ENCODE results near the gene NUP37. TPM values are rescaled to one million over a fixed set of nuclear protein-coding genes. Genes with fewer than 3 reads are reported as not detected.
A peak's percentile ranks its signal among the peaks of the same experiment; 100 is the strongest.
"Not testable (repeated sequence)": the region's sequence is repeated elsewhere in the genome, so short reads cannot be mapped to it uniquely, and the experiment has no call there.

NUP37 gene, protein sequence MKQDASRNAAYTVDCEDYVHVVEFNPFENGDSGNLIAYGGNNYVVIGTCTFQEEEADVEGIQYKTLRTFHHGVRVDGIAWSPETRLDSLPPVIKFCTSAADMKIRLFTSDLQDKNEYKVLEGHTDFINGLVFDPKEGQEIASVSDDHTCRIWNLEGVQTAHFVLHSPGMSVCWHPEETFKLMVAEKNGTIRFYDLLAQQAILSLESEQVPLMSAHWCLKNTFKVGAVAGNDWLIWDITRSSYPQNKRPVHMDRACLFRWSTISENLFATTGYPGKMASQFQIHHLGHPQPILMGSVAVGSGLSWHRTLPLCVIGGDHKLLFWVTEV
- 42.6 and 62.5 TPM in 2 replicates for polyA plus RNA-seq (2011; rRNA removed)
- 9.3 and 24.4 TPM in 2 replicates for polyA minus RNA-seq (2011; rRNA and poly(A)+ RNA removed)

DNA sequence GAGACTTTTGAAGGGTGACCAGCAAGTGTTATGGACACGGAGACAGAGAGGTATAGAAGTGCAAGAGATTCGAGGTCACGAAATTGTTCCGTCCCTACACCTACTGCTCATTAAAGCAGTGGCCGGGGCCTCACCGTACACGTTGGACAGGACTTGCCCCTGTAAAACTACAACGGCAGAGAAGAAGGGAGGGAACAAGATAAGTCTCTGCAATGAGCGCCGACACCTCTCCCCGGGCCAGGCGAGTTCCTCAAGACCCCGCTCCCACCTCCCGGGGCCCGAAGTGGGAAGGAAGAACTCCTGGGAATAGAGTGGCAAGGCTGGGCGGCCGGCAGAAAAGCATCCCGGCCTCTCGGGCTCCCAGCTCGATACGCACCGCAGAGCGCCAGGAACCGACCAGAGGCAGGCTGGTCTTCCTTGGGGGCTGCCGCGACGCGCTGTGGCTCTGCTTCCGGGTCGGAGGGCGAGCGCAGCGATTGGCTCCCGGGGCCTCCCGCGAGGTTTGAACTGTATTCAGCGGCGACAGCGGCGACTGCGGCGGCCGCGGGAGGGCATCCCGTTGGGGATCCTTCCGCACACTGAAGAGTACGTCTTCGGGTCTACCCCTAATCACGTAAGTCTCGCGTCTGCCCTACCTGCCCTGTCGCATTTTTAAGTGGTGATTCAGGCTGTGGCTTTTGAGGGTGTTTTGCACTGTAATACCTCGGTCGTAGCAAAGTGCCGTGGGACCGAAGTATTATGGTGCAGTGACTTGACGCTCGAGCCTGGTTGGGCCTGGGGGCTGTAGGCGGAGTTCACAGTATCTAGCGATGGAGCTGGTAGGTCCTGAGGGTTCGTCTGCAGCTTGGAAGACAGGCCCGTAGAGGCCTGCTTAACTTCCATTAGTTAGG, at the start of gene NUP37, which contains the start of gene PARPBP:
Gene NUP37, minus strand, starts transcription at position 441 of the 890 bp plus-strand sequence. CDS start 1,596 bp downstream, outside the sequence.
Gene PARPBP, plus strand, starts transcription at position 510 of the 890 bp plus-strand sequence. CDS start 3,706 bp downstream, outside the sequence.
- CTCF ChIA-PET, result no interaction called here
- POLR2A ChIA-PET, result interaction anchor here (0.6 kb wide), 1 partner anchor 23 kb away, joined by 5 read pairs; no protein-coding TSS in a partner anchor
- peak within 1 kb of the TSS; percentile 79 for H3K27ac ChIP-seq (ENCODE audit: low read depth, low read length)
- H3K27me3 ChIP-seq (ENCODE audit: control insufficient read depth, insufficient read depth, low read length), result no peaks in the 10 kb centered on the region
- TF ChIP-seq, protein P1, sequence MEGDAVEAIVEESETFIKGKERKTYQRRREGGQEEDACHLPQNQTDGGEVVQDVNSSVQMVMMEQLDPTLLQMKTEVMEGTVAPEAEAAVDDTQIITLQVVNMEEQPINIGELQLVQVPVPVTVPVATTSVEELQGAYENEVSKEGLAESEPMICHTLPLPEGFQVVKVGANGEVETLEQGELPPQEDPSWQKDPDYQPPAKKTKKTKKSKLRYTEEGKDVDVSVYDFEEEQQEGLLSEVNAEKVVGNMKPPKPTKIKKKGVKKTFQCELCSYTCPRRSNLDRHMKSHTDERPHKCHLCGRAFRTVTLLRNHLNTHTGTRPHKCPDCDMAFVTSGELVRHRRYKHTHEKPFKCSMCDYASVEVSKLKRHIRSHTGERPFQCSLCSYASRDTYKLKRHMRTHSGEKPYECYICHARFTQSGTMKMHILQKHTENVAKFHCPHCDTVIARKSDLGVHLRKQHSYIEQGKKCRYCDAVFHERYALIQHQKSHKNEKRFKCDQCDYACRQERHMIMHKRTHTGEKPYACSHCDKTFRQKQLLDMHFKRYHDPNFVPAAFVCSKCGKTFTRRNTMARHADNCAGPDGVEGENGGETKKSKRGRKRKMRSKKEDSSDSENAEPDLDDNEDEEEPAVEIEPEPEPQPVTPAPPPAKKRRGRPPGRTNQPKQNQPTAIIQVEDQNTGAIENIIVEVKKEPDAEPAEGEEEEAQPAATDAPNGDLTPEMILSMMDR (IDR thresholded peaks at IDR 0.05; ENCODE audit: low read depth, low read length), result no peak
- peak; percentile 50 for DNase-seq (ENCODE audit: low read depth, low spot score)
- peak within 1 kb of the TSS; percentile 85 for H3K4me3 ChIP-seq (ENCODE audit: low read depth, low read length)
- H3K9me3 ChIP-seq (ENCODE audit: control insufficient read depth, insufficient read depth, low read length), result no peaks in the 10 kb centered on the region

DNA sequence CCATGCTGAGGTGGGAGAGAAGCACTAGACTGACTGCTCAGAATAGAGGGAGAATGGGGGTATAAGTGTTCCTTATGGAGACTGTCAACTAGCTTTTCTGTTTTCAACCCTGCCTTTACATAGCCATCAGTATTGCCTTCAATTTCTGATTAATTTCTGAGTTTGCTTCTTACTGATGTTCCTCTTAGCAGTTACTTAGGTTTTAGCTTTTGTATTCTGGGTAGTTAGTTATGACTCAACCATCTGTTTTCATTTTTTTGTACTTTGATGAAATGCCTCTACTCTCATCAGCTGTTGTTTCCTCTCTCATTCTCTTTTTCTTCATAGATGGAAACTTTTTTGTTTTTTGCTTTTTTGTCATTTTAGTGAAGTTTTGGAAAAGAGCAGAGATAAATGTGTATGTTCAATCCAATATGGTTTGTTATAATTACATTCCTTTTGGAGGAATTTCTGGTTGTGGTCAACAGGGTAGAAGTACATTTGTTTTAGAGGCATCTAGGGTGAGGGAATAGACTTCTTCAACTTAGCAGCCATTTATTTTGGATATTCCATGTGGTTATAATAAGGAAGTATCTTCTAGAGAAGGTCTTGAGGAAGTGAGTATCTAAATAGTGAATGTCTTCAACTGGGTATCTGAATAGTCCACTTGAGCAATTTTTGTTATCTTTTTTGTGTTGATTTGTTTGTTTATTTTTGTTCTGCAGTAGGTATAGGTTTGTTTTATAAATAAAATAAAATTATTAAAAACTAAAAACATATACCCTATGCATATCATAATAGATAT, 48.1 kb upstream of the NUP37 start:
- ChIA-PET POLR2A (no interaction called here), CTCF (interaction anchor here (1.0 to 2.0 kb wide), 2 partner anchors 72 to 317 kb away, joined by 3 to 7 read pairs; no protein-coding TSS in a partner anchor)
- H3K9me3 ChIP-seq (ENCODE audit: control insufficient read depth, insufficient read depth, low read length), result no peaks in the 10 kb centered on the region
- no peak overlapping the region for H3K27ac ChIP-seq (ENCODE audit: low read depth, low read length)
- no peaks in the 10 kb centered on the region for H3K27me3 ChIP-seq (ENCODE audit: control insufficient read depth, insufficient read depth, low read length)
- no peak overlapping the region for H3K4me3 ChIP-seq (ENCODE audit: low read depth, low read length)
- TF ChIP-seq, protein P1 (IDR thresholded peaks at IDR 0.05; ENCODE audit: low read depth, low read length), result no peak
- no peak for DNase-seq (ENCODE audit: low read depth, low spot score)

DNA sequence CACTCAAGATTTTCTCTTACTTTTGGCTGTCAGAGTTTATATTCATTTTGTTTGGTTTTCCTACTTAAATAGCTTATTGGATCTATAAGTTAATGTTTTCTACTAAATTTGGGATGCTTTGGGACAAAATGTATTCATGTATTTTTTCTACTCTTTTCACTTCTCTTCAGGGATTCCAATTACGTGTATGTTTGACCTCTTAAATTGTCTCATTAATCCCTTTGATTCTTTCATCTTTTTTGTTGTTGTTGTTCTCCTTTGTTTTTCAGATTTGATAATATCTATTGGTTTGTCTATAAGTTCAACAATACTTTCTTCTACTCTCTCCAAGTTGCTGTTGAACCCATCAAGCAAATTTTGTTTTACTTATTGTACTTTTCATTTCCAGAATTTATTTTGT, 43.5 kb upstream of the NUP37 start:
- H3K9me3 ChIP-seq (ENCODE audit: control insufficient read depth, insufficient read depth, low read length), result no peaks in the 10 kb centered on the region
- ChIA-PET CTCF (no interaction called here), POLR2A (no interaction called here)
- no peak for DNase-seq (ENCODE audit: low read depth, low spot score)
- no peak overlapping the region for H3K4me3 ChIP-seq (ENCODE audit: low read depth, low read length)
- no peak overlapping the region for H3K27ac ChIP-seq (ENCODE audit: low read depth, low read length)
- TF ChIP-seq, protein P1 (IDR thresholded peaks at IDR 0.05; ENCODE audit: low read depth, low read length), result no peak
- H3K27me3 ChIP-seq (ENCODE audit: control insufficient read depth, insufficient read depth, low read length), result no peaks in the 10 kb centered on the region

DNA sequence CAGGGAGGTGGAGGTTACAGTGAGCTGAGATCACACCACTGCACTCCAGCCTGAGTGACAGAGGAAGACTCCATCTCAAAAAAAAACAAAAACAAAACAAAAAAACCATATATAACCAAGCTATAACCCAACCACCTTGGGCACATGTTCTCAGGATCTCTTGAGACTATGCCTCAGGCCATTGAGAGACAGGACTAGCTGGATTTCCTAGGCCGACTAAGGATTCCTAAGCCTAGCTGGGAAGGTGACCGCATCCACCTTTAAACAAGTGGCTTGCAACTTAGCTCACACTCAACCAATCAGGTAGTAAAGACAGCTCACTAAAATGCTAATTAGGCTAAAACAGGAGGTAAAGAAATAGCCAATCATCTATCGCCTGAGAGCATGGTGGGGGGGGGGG, 35.3 kb upstream of the NUP37 start:
- ChIA-PET POLR2A (interaction anchor here (0.6 kb wide), 1 partner anchor 34 kb away, joined by 4 read pairs; no protein-coding TSS in a partner anchor), CTCF (interaction anchor here (1.8 kb wide), 1 partner anchor 15 kb away, joined by 5 read pairs; no protein-coding TSS in a partner anchor)
- not testable (repeated sequence) for DNase-seq (ENCODE audit: low read depth, low spot score); H3K27ac ChIP-seq (ENCODE audit: low read depth, low read length); H3K4me3 ChIP-seq (ENCODE audit: low read depth, low read length); H3K27me3 ChIP-seq (ENCODE audit: control insufficient read depth, insufficient read depth, low read length); H3K9me3 ChIP-seq (ENCODE audit: control insufficient read depth, insufficient read depth, low read length)

DNA sequence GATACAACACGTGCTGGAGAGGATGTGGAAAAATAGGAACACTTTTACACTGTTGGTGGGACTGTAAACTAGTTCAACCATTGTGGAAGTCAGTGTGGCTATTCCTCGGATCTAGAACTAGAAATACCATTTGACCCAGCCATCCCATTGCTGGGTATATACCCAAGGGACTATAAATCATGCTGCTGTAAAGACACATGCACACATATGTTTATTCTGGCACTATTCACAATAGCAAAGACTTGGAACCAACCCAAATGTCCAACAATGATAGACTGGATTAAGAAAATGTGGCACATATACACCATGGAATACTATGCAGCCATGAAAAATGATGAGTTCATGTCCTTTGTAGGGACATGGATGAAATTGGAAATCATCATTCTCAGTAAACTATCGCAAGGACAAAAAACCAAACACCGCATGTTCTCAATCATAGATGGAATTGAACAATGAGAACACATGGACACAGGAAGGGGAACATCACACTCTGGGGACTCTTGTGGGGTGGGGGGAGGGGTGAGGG, 27.2 kb upstream of the NUP37 start:
- POLR2A ChIA-PET; CTCF ChIA-PET; H3K27ac ChIP-seq (ENCODE audit: low read depth, low read length); H3K27me3 ChIP-seq (ENCODE audit: control insufficient read depth, insufficient read depth, low read length); H3K4me3 ChIP-seq (ENCODE audit: low read depth, low read length); DNase-seq (ENCODE audit: low read depth, low spot score); H3K9me3 ChIP-seq (ENCODE audit: control insufficient read depth, insufficient read depth, low read length): not testable (repeated sequence)
